Calu3 (cell line): ENCODE results near the gene CLBA1. TPM values are rescaled to one million over a fixed set of nuclear protein-coding genes. Genes with fewer than 3 reads are reported as not detected.

Source experiments
- BruUV-seq: library from RNA; stranded (reverse); fragments of 400-500 nt; replicated peaks from 2 replicates; lab custom pipeline; 2021; lab: Mats Ljungman, UMichigan
- CTCF ChIA-PET: fragments of 300-600 bp; sonication (Branson Sonifier 250); formaldehyde crosslinking; loops from one replicate; lab custom pipeline; 2022; ENCODE audit warnings: antibody characterized with exemption; lab: Charles Lee
- DNase-seq: peaks from one replicate; pipeline ENCODE4 v3.0.0; 2022
- H3K27ac Mint-ChIP-seq: one replicate; pipeline ENCODE4 v1.8.0; 2022; ENCODE audit warnings: mixed read lengths; ENCODE audit not compliant: unreplicated experiment
- H3K27me3 Mint-ChIP-seq: one replicate; pipeline ENCODE4 v1.8.0; 2022; ENCODE audit warnings: mixed read lengths; ENCODE audit not compliant: unreplicated experiment
- H3K36me3 Mint-ChIP-seq: one replicate; pipeline ENCODE4 v1.8.0; 2022; ENCODE audit warnings: mild to moderate bottlenecking, moderate library complexity, mixed read lengths; ENCODE audit not compliant: insufficient read depth, unreplicated experiment
- H3K4me1 Mint-ChIP-seq: one replicate; pipeline ENCODE4 v1.8.0; 2022; ENCODE audit warnings: mild to moderate bottlenecking, low read depth, mixed read lengths; ENCODE audit not compliant: unreplicated experiment
- H3K4me3 Mint-ChIP-seq: one replicate; pipeline ENCODE4 v1.8.0; 2022; ENCODE audit warnings: mild to moderate bottlenecking, low read depth, moderate library complexity, mixed read lengths; ENCODE audit not compliant: unreplicated experiment
- H3K9me3 Mint-ChIP-seq: one replicate; pipeline ENCODE4 v1.8.0; 2022; ENCODE audit warnings: low read depth, mixed read lengths; ENCODE audit not compliant: unreplicated experiment
- intact Hi-C: fragments of 100-400 bp; cut with micrococcal nuclease; formaldehyde crosslinking; loops from one replicate; pipeline ENCODE4 v1.10.0; 2022; ENCODE audit not compliant: unreplicated experiment
- total RNA-seq: library from RNA; stranded (reverse); gene quantifications from 2 replicates; pipeline ENCODE4 v1.2.3, GENCODE V29; 2022
- TF ChIP-seq, protein P1 (sequence below): fragments of 200-600 bp; IDR thresholded peaks from one replicate; pipeline ENCODE4 v1.8.0; 2022; ENCODE audit warnings: antibody characterized with exemption; ENCODE audit not compliant: unreplicated experiment

The CLBA1 gene
- total RNA-seq, 1 experiment from 2014 or later = 12.8 TPM

DNA sequence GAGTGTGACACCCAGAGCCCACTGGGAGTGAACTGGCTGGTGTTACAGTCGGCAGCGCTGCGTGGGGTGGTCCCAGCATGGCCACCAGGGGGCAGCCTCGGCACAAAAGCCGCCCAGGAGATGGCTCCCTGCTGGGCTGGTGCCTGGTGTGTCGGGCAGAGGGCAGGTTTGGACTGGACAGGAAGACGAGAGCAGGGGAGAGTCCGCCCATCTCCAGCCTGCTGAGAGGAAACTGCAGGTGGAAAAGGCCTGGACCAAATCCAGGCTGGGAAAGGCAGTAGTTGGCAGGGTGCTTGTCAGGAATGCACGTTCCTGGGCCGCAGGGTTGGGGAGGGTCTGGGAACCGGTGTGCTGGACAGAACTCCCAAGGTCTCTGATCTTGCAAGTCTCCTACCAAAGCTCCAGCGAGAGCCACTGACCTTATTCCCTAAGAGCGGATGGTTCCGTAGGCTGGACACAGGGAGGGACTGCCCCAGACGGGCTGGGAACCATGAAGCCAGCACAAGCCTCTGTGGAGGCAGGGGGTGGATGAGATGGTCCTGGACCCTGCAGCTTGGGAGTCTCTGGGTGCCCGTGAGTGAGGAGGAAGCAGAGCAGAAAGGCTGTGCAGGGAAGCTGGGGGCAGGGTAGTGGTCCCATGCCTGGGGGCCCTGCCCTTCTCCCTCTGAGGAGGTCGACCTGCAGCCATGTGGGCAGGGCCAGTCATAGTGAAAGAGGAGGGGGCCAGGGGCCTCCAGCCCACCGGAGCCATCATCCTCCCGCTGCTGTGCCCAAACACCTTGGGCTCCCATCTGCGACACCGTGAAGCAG lies 9.2 kb upstream of the CLBA1 start:
- Mint-ChIP-seq H3K27me3 (no peaks in the 10 kb centered on the region), H3K4me1 (peaks cover 52% of the 10 kb centered on the region), H3K9me3 (no peaks in the 10 kb centered on the region), H3K27ac (peak overlapping the region; percentile 54), H3K4me3 (peak overlapping the region; percentile 92), H3K36me3 (peaks cover 57% of the 10 kb centered on the region)
- TF ChIP-seq, protein P1, sequence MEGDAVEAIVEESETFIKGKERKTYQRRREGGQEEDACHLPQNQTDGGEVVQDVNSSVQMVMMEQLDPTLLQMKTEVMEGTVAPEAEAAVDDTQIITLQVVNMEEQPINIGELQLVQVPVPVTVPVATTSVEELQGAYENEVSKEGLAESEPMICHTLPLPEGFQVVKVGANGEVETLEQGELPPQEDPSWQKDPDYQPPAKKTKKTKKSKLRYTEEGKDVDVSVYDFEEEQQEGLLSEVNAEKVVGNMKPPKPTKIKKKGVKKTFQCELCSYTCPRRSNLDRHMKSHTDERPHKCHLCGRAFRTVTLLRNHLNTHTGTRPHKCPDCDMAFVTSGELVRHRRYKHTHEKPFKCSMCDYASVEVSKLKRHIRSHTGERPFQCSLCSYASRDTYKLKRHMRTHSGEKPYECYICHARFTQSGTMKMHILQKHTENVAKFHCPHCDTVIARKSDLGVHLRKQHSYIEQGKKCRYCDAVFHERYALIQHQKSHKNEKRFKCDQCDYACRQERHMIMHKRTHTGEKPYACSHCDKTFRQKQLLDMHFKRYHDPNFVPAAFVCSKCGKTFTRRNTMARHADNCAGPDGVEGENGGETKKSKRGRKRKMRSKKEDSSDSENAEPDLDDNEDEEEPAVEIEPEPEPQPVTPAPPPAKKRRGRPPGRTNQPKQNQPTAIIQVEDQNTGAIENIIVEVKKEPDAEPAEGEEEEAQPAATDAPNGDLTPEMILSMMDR = peak; percentile 91
- BruUV-seq = no TSS peak
- peak; percentile 93 for DNase-seq
- CTCF ChIA-PET = interaction anchor here (1.0 kb wide), 1 partner anchor 9 kb away, joined by 5 read pairs; no protein-coding TSS in a partner anchor
- intact Hi-C loops = loop anchor here (2.0 to 10.0 kb wide), 2 partner anchors 82 to 110 kb away; no protein-coding TSS in a partner anchor

DNA sequence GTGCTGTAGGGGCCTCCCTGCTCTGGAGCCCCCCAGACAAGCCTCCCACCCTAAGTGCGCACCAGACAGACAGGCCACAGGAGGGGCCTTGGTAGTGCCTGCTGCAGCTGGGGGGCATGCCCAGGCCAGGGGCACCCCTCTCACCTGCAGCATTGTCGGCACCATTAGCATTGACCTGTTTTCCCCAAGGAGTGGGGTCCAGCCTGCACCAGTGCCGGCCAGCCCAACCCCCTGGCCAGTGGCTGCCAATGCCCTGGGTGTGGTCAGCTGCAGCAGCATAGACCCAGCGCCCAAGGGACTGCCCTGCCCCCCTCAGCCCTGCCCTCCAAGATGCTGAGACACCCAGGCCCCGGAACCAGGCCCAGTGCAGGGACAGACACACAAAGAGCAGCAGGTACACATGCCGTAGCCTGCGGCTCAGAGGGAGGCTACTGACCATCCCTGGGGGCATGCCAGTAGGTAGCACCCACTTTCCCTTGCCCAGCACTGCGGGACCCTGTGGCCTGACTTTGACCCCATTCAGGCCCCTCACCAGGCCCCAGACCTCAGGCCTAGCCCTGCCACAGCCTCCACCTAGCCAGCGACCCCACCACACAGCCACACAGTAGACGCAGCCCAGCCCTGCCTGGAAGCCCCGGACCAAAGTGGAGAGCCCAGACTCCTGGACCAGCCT lies 8.4 kb upstream of the CLBA1 start:
- TF ChIP-seq, protein P1 = no peak
- CTCF ChIA-PET = interaction anchor here (1.0 kb wide), 1 partner anchor 10 kb away, joined by 5 read pairs; no protein-coding TSS in a partner anchor
- intact Hi-C loops = loop anchor here (2.0 to 10.0 kb wide), 2 partner anchors 82 to 110 kb away; no protein-coding TSS in a partner anchor
- Mint-ChIP-seq H3K4me3 (peak overlapping the region; percentile 92), H3K36me3 (peaks cover 50% of the 10 kb centered on the region), H3K4me1 (peaks cover 46% of the 10 kb centered on the region), H3K9me3 (no peaks in the 10 kb centered on the region), H3K27ac (peak overlapping the region; percentile 51), H3K27me3 (no peaks in the 10 kb centered on the region)
- TSS peak; percentile 28 for BruUV-seq
- DNase-seq = no peak

DNA sequence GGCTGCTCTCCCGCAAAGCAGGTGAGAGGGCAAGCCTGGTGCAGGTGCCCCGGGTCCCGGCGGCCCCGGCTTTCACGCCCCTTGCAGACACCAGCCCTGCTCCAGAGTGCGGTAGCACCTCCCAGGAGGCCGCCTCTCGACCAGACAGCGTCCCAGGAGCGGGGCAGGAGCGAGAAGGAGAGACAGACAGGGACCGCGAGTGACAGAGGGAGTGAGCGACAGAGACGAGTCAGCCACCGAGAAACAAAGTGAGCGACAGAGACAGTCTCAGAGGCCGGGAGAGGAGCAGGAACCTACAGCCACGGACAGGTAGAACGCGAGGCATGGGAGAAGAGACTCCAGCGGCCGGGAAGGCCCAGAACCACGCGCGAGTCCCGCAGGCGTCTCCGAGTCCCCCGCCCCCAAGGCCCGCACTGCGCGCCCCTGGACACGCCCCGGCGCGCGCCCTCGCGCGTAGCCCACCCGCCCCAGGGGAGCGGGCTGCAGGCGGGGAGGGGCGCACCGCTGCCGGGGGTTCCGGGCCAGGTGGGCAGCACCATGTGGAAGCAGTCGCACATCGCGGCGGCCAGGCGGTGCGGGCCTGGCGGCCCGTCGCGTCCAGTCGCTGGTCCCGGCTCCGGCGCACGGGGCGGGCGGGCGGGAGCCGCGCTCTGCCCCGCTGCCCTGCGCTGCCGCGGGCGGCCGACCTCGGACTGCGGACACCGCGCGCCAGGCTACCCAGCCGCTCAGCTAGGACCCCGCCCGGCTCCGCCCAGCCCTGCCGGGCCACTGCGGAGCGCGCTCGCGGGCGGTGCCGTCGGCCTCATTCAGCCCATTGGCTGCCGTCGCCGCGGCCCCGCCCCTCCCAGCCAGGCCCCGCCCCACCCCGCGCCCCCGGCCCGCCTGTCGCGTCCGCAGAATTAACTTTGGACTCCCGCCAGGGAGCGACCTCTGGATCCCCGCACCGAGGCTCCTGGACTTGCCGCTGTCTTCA lies 7.6 kb upstream of the CLBA1 start, which contains the start of gene AHNAK2:
TSS of gene AHNAK2 (minus strand) at position 694 of the 973 bp plus-strand sequence. CDS start at position 557, 137 bp downstream.
- Mint-ChIP-seq H3K9me3 (no peaks in the 10 kb centered on the region), H3K4me3 (peak within 1 kb of the TSS; percentile 92), H3K36me3 (peaks cover 43% of the 10 kb centered on the region), H3K27ac (peak within 1 kb of the TSS; percentile 51), H3K4me1 (peaks cover 46% of the 10 kb centered on the region), H3K27me3 (no peaks in the 10 kb centered on the region)
- TF ChIP-seq, protein P1 = no peak
- intact Hi-C loops = loop anchor here (2.0 to 10.0 kb wide), 2 partner anchors 83 to 109 kb away; no protein-coding TSS in a partner anchor
- DNase-seq = peak; percentile 89
- CTCF ChIA-PET = interaction anchor here (0.7 kb wide), 1 partner anchor 92 kb away, joined by 4 read pairs; no protein-coding TSS in a partner anchor
- no TSS peak for BruUV-seq
